Endothelial cell (in vitro differentiated cells): ENCODE measurements around the gene LTK. TPM values are rescaled to one million over a fixed set of nuclear protein-coding genes. Genes with fewer than 3 reads are reported as not detected.

ENCODE experiments used
- DNase-seq: peaks from one replicate; pipeline ENCODE4 v3.0.0; 2021; ENCODE audit warnings: low spot score
- H3K27ac Mint-ChIP-seq: one replicate; pipeline ENCODE4 v1.8.0; 2021; ENCODE audit warnings: mixed read lengths, inconsistent platforms; ENCODE audit not compliant: unreplicated experiment
- H3K27me3 Mint-ChIP-seq: one replicate; pipeline ENCODE4 v1.8.0; 2021; ENCODE audit warnings: mild to moderate bottlenecking, moderate library complexity, mixed read lengths, inconsistent platforms; ENCODE audit not compliant: unreplicated experiment
- H3K36me3 Mint-ChIP-seq: one replicate; pipeline ENCODE4 v1.8.0; 2021; ENCODE audit warnings: mild to moderate bottlenecking, low read depth, mixed read lengths, inconsistent platforms; ENCODE audit not compliant: unreplicated experiment
- H3K4me1 Mint-ChIP-seq: one replicate; pipeline ENCODE4 v1.8.0; 2021; ENCODE audit warnings: mild to moderate bottlenecking, mixed read lengths, inconsistent platforms; ENCODE audit not compliant: unreplicated experiment
- H3K4me3 Mint-ChIP-seq: one replicate; pipeline ENCODE4 v1.8.0; 2021; ENCODE audit warnings: mild to moderate bottlenecking, mixed read lengths, inconsistent platforms; ENCODE audit not compliant: unreplicated experiment
- H3K9me3 Mint-ChIP-seq: one replicate; pipeline ENCODE4 v1.8.0; 2021; ENCODE audit warnings: mixed read lengths, inconsistent platforms; ENCODE audit not compliant: unreplicated experiment
- CTCF ChIP-seq: fragments of 200-600 bp; sonication (generic); IDR thresholded peaks from one replicate; pipeline ENCODE4 v1.5.0; 2021; ENCODE audit warnings: antibody characterized with exemption; ENCODE audit not compliant: unreplicated experiment
- total RNA-seq: library from RNA; stranded (reverse); fragmentation: NEBNext Ultra II Directional; extraction: Animal tissue kit (Norgen Biotek cat#: 25700); gene quantifications from one replicate; pipeline ENCODE4 v1.2.1, GENCODE V29; 2021; ENCODE audit not compliant: unreplicated experiment

The LTK gene
- total RNA-seq, 1 donor from 2014 or later: 25.7 TPM

DNA sequence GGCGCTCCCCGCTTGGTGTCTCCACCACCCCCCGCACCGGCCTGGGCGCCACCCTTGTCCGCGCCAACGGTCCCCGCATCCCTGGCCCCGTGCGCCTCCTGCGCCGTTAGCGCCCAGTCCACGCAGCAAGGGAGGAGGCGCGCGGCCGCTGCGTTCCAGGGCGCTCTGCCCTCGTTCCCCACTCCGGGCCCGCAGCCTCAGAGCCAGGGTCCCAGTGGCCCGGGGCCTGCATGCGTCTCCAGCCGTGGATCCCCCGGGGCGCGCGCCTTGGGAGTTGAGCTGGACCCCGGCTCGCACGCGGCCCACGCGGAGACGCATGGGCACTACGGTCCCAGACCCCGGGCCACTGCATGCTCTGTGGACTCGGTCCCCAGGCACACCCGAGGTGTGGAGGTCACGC is 27.3 kb downstream of the LTK start:
- TF ChIP-seq CTCF: no peak
- Mint-ChIP-seq H3K36me3 (peaks cover 8% of the 10 kb centered on the region), H3K4me3 (no peak overlapping the region), H3K4me1 (peaks cover 15% of the 10 kb centered on the region), H3K9me3 (no peaks in the 10 kb centered on the region), H3K27me3 (peaks cover 10% of the 10 kb centered on the region), H3K27ac (no peak overlapping the region)
- no peak for DNase-seq

DNA sequence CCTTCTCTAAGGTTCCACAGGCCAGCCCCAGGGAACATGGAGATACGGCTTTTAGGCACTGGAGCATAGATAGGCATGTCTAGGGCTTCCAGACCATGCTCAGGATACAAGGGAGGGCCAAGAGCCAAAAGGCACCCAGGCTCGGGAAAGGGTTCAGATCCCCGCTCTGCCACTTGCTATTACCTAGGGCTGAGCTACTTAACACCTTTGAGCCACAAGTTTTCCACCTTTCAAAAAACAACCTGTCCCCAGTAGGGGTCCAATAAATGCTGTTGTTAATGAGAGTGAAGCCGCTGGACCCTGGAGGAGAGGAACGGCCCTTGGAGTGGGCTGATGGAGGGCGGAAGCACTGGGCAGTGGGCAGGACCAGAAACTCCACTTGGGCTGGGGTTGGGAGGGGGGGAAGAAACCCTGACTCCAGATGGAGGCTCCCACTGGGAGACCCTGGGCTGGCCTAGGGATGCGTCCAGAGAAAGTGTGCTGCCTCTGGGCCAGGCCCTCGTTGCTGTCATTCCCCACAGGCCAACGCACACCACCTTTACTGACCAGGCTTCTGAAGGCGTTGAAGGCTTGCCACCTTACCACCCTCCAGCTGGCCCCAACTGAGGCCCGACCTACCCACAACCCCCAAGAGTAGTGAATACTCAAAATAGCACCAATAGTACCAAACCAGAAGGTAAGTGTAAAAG is 28.5 kb downstream of the LTK start:
- Mint-ChIP-seq H3K27me3 (peaks cover 11% of the 10 kb centered on the region), H3K4me3 (no peak overlapping the region), H3K36me3 (peaks cover 19% of the 10 kb centered on the region), H3K27ac (no peak overlapping the region), H3K9me3 (no peaks in the 10 kb centered on the region), H3K4me1 (peaks cover 15% of the 10 kb centered on the region)
- TF ChIP-seq CTCF: no peak
- DNase-seq: no peak

GRCh38 chr15:41483519-41483918 is 30.1 kb downstream of the LTK start:
- H3K9me3 Mint-ChIP-seq: no peaks in the 10 kb centered on the region
- TF ChIP-seq CTCF: no peak
- H3K4me3 Mint-ChIP-seq: no peak overlapping the region
- no peak overlapping the region for H3K27ac Mint-ChIP-seq
- DNase-seq: no peak
- peaks cover 15% of the 10 kb centered on the region for H3K4me1 Mint-ChIP-seq
- H3K27me3 Mint-ChIP-seq: peaks cover 11% of the 10 kb centered on the region
- peaks cover 24% of the 10 kb centered on the region for H3K36me3 Mint-ChIP-seq

DNA sequence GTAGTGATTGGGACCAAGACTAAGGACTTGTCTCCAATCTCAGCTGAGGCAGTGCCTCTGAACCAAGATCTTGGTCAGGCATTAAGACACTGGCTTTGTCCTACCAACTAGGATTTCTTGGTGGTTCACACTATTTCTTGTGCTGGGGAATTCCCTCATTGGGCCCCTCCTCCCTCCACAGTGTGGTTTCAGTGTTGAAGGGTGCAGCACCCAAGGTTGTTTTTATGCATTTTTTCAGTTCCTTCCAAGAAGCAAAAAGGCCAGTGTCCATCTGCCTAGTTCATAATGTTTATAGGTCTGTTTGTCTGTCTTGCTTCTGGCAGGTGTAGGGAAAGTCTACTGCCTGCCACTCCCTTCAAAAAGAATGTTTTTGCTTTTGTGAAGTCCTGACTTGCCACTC is 30.5 kb downstream of the LTK start:
- Mint-ChIP-seq H3K36me3 (peaks cover 24% of the 10 kb centered on the region), H3K27me3 (peaks cover 9% of the 10 kb centered on the region), H3K27ac (no peak overlapping the region), H3K9me3 (no peaks in the 10 kb centered on the region), H3K4me1 (peaks cover 13% of the 10 kb centered on the region), H3K4me3 (no peak overlapping the region)
- TF ChIP-seq CTCF: no peak
- DNase-seq: no peak

- H3K9me3 Mint-ChIP-seq: no peaks in the 10 kb centered on the region
- peaks cover 5% of the 10 kb centered on the region for H3K27me3 Mint-ChIP-seq
- H3K36me3 Mint-ChIP-seq: peaks cover 24% of the 10 kb centered on the region
- peaks cover 5% of the 10 kb centered on the region for H3K4me1 Mint-ChIP-seq
- DNase-seq: no peak
- H3K4me3 Mint-ChIP-seq: no peak overlapping the region
- TF ChIP-seq CTCF: no peak
- H3K27ac Mint-ChIP-seq: no peak overlapping the region
Measured at GRCh38 chr15:41482110-41482877, 31.3 kb downstream of the LTK start.
